A549 treated with dexamethasone at 1 μM for 4 hours (cell line): ENCODE measurements around the gene USP47. TPM values are rescaled to one million over a fixed set of nuclear protein-coding genes. Genes with fewer than 3 reads are reported as not detected.

ENCODE experiments used
- total RNA-seq: library from RNA; stranded (reverse); fragments of 200-300 nt; extraction: Qiagen RNA extraction; gene quantifications from 5 replicates; pipeline ENCODE4 v1.2.3, GENCODE V29; 2022

The USP47 gene
- 26.2 to 36.2 TPM (median 32.8 TPM) in 5 replicates for total RNA-seq

DNA sequence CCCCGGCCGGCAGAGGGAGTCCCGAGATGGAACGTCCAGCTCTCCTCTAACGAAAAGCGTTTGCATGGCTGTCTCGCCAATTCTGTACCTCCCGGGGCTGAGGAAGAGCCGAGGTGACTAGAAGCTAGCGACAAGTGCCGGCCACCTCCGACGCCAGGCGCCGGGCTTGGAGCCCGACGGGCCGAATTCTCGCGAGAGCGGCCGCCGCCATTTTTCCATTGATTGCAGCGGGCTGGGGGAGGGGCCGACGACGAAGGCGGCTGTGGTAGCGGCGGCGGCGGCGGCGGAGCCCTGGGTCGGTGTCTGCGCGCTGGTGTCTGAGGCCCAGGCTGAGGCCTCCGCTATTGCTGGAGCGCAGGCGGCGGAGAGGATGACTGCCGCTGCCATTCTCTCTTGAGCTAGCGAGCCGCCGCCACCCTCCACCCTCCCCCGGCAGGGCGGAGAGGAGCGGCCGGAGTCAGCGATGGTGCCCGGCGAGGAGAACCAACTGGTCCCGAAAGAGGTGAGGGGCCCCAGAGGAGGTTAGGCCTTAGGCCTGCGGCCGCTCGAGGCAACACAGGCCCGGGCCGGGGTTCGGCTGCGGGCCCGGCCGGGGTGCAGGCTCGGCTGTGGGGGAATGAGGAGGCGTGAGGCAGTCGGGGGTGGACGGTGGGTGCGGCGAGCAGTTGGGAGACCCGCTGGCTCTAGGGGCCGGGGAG lies at the start of gene USP47:
Gene USP47, plus strand, starts transcription at position 250 of the 698 bp plus-strand sequence. Its CDS starts 214 bp downstream, at position 464.

DNA sequence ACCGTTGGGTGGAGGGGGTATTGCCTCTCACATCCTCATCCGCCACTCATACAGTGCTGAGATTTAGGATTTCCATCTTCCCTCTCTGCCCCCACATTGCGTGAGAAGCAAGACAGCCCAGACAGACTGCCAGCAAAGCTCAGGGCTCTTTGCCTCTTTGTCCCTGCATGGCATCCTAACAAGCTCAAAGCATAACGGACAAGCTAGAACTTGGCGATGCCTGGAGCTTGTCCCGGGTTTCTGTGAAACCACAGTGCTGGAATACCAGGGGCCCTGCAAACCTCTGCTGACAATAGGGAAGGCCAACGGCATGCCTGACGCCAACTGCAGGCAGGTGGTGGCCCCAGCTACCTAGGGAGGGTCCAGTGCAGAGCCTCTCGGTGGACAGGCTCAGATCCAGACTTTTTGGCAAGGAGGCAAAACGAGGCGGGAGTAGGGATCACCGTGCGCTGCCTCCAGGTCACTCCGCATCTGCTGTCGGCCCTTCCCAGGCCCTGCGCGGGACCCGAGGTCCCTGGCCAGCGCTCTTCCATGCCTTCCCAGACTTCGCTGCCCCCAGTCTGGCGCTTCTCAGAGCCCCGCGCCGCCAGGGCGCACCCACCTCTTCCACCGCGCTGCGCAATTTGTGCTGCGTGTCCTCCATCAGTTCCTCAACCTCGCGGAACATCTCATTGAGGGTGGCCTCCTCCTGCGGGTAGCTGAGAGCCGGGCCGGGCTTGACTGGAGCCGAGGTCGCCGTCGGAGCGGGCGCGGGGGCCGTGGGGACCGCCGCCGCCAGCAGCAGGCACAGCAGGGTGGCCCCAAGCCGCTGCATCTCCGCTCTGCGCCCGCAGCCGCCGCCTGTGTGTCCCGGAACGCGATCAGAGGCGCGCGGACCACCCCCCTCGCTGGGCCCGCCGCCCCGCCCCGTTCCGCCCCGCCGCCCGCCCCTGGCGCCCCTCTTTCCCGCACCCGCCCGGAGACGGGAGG lies 166.3 kb downstream of the USP47 start, which contains the start of gene DKK3:
Gene DKK3, minus strand, starts transcription at position 858 of the 969 bp plus-strand sequence. Its CDS starts 44 bp downstream, at position 814.

Other genes starting within 250 kb of the USP47 start
- gene GALNT18, start 220.0 kb upstream of the USP47 start, total RNA-seq: 29.1 to 34.2 TPM (median 31.1 TPM) in 5 replicates
- 15.2 to 23.6 TPM (median 19.3 TPM) in 5 replicates for gene DKK3, start 166.7 kb downstream of the USP47 start, total RNA-seq